HEK293 (cell line): ENCODE data around the gene LMF1.

Experiments used
- GLIS2 ChIP-seq: fragments of 450-650 bp; formaldehyde crosslinking; IDR thresholded peaks from 2 replicates; pipeline ENCODE4 v1.5.1; 2016; ENCODE audit warnings: missing biosample characterization, missing genetic modification characterization
- KLF10 ChIP-seq: fragments of 450-650 bp; IDR thresholded peaks from 2 replicates; pipeline ENCODE4 v1.5.1; 2018; ENCODE audit warnings: missing biosample characterization, mild to moderate bottlenecking, missing genetic modification characterization
- KLF7 ChIP-seq: fragments of 450-650 bp; formaldehyde crosslinking; IDR thresholded peaks from 2 replicates; pipeline ENCODE4 v1.5.1; 2016; ENCODE audit warnings: missing biosample characterization, missing genetic modification characterization, borderline replicate concordance
- MYNN ChIP-seq: fragments of 450-650 bp; formaldehyde crosslinking; IDR thresholded peaks from 2 replicates; pipeline ENCODE4 v1.5.1; 2016; ENCODE audit warnings: missing biosample characterization, missing genetic modification characterization, borderline replicate concordance
- SCRT2 ChIP-seq: fragments of 450-650 bp; formaldehyde crosslinking; IDR thresholded peaks from 2 replicates; pipeline ENCODE4 v1.5.1; 2016; ENCODE audit warnings: missing biosample characterization, missing genetic modification characterization
- SP2 ChIP-seq: fragments of 450-650 bp; formaldehyde crosslinking; IDR thresholded peaks from 2 replicates; pipeline ENCODE4 v1.5.1; 2016; ENCODE audit warnings: missing biosample characterization, missing genetic modification characterization
- TCF7L2 ChIP-seq: IDR thresholded peaks from 2 replicates; pipeline ENCODE4 v1.6.1; 2011; ENCODE audit warnings: low read depth, mild to moderate bottlenecking, inconsistent platforms, low read length, moderate library complexity, borderline replicate concordance
- YY1 ChIP-seq: fragments of 450-650 bp; formaldehyde crosslinking; IDR thresholded peaks from 2 replicates; pipeline ENCODE4 v1.5.1; 2018; ENCODE audit warnings: missing biosample characterization, missing genetic modification characterization
- ZBTB26 ChIP-seq: fragments of 450-650 bp; formaldehyde crosslinking; optimal IDR thresholded peaks from 2 replicates; pipeline ENCODE3; 2016; ENCODE audit warnings: missing biosample characterization, mild to moderate bottlenecking, missing genetic modification characterization
- ZFP41 ChIP-seq: fragments of 450-650 bp; formaldehyde crosslinking; IDR thresholded peaks from 2 replicates; pipeline ENCODE4 v1.5.1; 2016; ENCODE audit warnings: missing biosample characterization, missing genetic modification characterization, borderline replicate concordance
- ZNF112 ChIP-seq: fragments of 450-650 bp; formaldehyde crosslinking; IDR thresholded peaks from 2 replicates; pipeline ENCODE4 v1.5.0; 2017; ENCODE audit warnings: missing biosample characterization, missing genetic modification characterization
- ZNF148 ChIP-seq: fragments of 450-650 bp; formaldehyde crosslinking; IDR thresholded peaks from 2 replicates; pipeline ENCODE4 v1.5.0; 2017; ENCODE audit warnings: missing biosample characterization, missing genetic modification characterization, borderline replicate concordance
- ZNF18 ChIP-seq: fragments of 450-650 bp; formaldehyde crosslinking; IDR thresholded peaks from 2 replicates; pipeline ENCODE4 v1.5.1; 2016; ENCODE audit warnings: missing biosample characterization, missing genetic modification characterization
- ZNF311 ChIP-seq: fragments of 450-650 bp; formaldehyde crosslinking; IDR thresholded peaks from 2 replicates; pipeline ENCODE4 v1.5.1; 2017; ENCODE audit warnings: missing biosample characterization, missing genetic modification characterization, borderline replicate concordance
- ZNF324 ChIP-seq: fragments of 450-650 bp; formaldehyde crosslinking; IDR thresholded peaks from 2 replicates; pipeline ENCODE4 v1.5.1; 2016; ENCODE audit warnings: missing biosample characterization, missing genetic modification characterization
- ZNF335 ChIP-seq: fragments of 450-650 bp; formaldehyde crosslinking; conservative IDR thresholded peaks from 2 replicates; pipeline ENCODE4 v1.5.1; 2016; ENCODE audit warnings: missing biosample characterization, missing genetic modification characterization
- ZNF518A ChIP-seq: fragments of 450-650 bp; formaldehyde crosslinking; conservative IDR thresholded peaks from 2 replicates; pipeline ENCODE4 v1.5.1; 2016; ENCODE audit warnings: low read depth, missing biosample characterization, missing genetic modification characterization
- ZNF521 ChIP-seq: fragments of 450-650 bp; formaldehyde crosslinking; IDR thresholded peaks from 2 replicates; pipeline ENCODE4 v1.5.1; 2017; ENCODE audit warnings: missing biosample characterization, mild to moderate bottlenecking, missing genetic modification characterization
- ZNF654 ChIP-seq: fragments of 450-650 bp; formaldehyde crosslinking; IDR thresholded peaks from 2 replicates; pipeline ENCODE4 v1.5.1; 2016; ENCODE audit warnings: low read depth, missing biosample characterization, missing genetic modification characterization
- ZNF747 ChIP-seq: fragments of 450-650 bp; formaldehyde crosslinking; IDR thresholded peaks from 2 replicates; pipeline ENCODE4 v1.5.1; 2016; ENCODE audit warnings: missing biosample characterization, missing genetic modification characterization
- TF ChIP-seq, protein P1 (sequence below): fragments of 450-650 bp; formaldehyde crosslinking; conservative IDR thresholded peaks from 2 replicates; pipeline ENCODE4 v1.5.1; 2016; ENCODE audit warnings: low read depth, missing biosample characterization, missing genetic modification characterization
- TF ChIP-seq, protein P2 (sequence below): fragments of 450-650 bp; formaldehyde crosslinking; IDR thresholded peaks from 2 replicates; pipeline ENCODE4 v1.5.1; 2016; ENCODE audit warnings: missing biosample characterization, missing genetic modification characterization

Gene LMF1

DNA sequence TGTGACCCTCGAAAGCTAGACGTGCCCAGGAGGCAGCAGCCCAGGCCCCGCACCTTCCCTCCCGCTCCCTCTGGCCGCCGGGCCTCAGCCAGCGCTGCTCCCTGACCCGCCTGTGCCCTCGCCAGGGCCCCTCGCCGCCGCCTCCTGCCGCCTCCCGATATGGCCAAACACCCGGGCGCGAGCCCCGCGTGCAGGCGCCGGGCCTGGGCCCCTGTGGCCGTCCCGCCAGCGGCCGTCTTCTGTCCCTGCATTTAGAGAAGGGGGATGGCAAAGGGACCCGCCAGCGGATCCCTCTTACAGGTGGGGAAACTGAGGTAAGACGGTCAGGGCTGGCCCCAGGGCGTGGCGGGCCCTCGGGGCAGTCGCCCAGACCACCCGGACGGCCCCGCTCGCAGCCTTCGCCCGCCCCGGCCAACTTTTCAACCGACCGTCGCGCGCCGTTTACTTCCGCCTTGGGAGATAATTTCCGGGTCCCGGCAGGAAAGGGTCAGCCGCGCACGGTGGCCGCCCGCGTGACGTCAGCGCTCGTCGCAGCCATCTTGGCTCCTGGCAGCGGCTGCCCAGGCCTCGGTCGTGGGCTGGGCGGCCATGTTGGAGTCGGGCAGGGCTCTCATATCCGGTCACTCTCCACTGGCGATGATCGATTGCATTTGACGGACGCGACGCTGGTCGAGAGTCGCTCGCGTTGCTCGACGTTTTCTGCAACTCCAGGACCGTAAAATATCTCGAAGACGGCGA is 163.3 kb downstream of the LMF1 start (continued):
- TF ChIP-seq ZNF518A (tag by site-specific recombination): peak; percentile 89
- no peak for TF ChIP-seq ZNF148 (tag by site-specific recombination)
- 0 out of 2 replicates have a peak, but pooled peaks have one; percentile 22 for TF ChIP-seq SCRT2
- no peak for TF ChIP-seq TCF7L2
- TF ChIP-seq SP2 (tag by site-specific recombination): peak; percentile 86
- TF ChIP-seq ZNF324 (tag by site-specific recombination): 0 out of 2 replicates have a peak, but pooled peaks have one; percentile 69
- peak; percentile 99 for TF ChIP-seq YY1 (tag by site-specific recombination)
- TF ChIP-seq, protein P1, sequence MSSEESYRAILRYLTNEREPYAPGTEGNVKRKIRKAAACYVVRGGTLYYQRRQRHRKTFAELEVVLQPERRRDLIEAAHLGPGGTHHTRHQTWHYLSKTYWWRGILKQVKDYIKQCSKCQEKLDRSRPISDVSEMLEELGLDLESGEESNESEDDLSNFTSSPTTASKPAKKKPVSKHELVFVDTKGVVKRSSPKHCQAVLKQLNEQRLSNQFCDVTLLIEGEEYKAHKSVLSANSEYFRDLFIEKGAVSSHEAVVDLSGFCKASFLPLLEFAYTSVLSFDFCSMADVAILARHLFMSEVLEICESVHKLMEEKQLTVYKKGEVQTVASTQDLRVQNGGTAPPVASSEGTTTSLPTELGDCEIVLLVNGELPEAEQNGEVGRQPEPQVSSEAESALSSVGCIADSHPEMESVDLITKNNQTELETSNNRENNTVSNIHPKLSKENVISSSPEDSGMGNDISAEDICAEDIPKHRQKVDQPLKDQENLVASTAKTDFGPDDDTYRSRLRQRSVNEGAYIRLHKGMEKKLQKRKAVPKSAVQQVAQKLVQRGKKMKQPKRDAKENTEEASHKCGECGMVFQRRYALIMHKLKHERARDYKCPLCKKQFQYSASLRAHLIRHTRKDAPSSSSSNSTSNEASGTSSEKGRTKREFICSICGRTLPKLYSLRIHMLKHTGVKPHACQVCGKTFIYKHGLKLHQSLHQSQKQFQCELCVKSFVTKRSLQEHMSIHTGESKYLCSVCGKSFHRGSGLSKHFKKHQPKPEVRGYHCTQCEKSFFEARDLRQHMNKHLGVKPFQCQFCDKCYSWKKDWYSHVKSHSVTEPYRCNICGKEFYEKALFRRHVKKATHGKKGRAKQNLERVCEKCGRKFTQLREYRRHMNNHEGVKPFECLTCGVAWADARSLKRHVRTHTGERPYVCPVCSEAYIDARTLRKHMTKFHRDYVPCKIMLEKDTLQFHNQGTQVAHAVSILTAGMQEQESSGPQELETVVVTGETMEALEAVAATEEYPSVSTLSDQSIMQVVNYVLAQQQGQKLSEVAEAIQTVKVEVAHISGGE (tag by site-specific recombination): peak; percentile 94
- TF ChIP-seq ZNF18 (tag by site-specific recombination): no peak
- TF ChIP-seq MYNN (tag by site-specific recombination): no peak
- TF ChIP-seq ZBTB26 (tag by site-specific recombination): peak; percentile 92
- no peak for TF ChIP-seq KLF7 (tag by site-specific recombination)
- TF ChIP-seq GLIS2 (tag by site-specific recombination): no peak; the same call in 1 of the 2 replicates
- TF ChIP-seq KLF10: peak; percentile 53; the same call in 1 of the 2 replicates
- TF ChIP-seq ZNF311: no peak
- TF ChIP-seq ZNF654: no peak
- TF ChIP-seq ZNF521 (tag by site-specific recombination): no peak
- TF ChIP-seq, protein P2, sequence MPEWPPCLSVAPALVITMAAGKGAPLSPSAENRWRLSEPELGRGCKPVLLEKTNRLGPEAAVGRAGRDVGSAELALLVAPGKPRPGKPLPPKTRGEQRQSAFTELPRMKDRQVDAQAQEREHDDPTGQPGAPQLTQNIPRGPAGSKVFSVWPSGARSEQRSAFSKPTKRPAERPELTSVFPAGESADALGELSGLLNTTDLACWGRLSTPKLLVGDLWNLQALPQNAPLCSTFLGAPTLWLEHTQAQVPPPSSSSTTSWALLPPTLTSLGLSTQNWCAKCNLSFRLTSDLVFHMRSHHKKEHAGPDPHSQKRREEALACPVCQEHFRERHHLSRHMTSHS (tag by site-specific recombination): no peak
- no peak for TF ChIP-seq ZNF747
- peak; percentile 86 for TF ChIP-seq ZNF335 (tag by site-specific recombination)
- TF ChIP-seq ZFP41: no peak
- TF ChIP-seq ZNF112: no peak
